ENCODE data around the gene COMMD9. TPM values are rescaled to one million over a fixed set of nuclear protein-coding genes. Genes with fewer than 3 reads are reported as not detected.

The COMMD9 gene
- total and polyA plus RNA-seq, 2 of the 4 experiments (the other 2 are of a cell fraction) = 50.7 to 58.3 TPM

DNA sequence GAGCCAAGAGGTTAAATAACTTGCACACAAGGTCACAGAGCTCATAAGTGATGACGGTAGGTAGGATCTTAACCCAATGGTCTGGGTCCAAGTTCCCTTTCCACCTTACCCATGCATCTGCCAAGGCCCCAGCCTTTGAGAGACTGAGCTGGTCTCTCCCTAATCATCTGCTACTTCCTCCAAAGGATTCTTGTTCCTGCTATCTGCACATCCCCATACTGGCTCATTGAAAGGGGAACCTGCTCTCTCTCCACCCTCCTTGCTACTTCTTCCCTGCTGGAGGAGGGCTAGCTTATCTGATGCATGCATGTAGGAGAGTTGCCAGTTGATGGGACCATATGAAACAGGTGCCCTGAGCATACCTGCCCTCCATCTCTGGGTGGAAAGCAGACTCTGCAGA lies 47.7 kb downstream of the COMMD9 start:
- no peak overlapping the region for H4K8ac ChIP-seq (ENCODE audit: low read depth in 2 of 2, low read length in 2 of 2)
- no peak overlapping the region for H3K4me3 ChIP-seq (ENCODE audit: insufficient read depth, low read depth, low read length)
- H3K36me3 ChIP-seq (ENCODE audit: control insufficient read depth, insufficient read depth, low read length) = no peaks in the 10 kb centered on the region
- dilution Hi-C loops (cut with HindIII; ENCODE audit: low sequenced_read_pairs, unreplicated experiment) (no loop called here), intact Hi-C loops (cut with micrococcal nuclease) (no loop called here), in situ Hi-C loops (cut with MboI; ENCODE audit: low sequenced_read_pairs) (no loop called here)
- ChIA-PET POLR2A (ENCODE audit: unreplicated experiment) (interaction anchor here (0.8 kb wide), 1 partner anchor 48 kb away, joined by 3 read pairs; no protein-coding TSS in a partner anchor), CTCF (no interaction called here)
- no peak overlapping the region for H2AFZ ChIP-seq (replicated peaks; ENCODE audit: low read length, poor library complexity)
- H3K23ac ChIP-seq (ENCODE audit: low read depth, low read length) = no peak overlapping the region
- H3K27me3 ChIP-seq (ENCODE audit: control insufficient read depth, insufficient read depth, low read length) = peaks cover 17% of the 10 kb centered on the region
- H3K27ac ChIP-seq (ENCODE audit: insufficient read depth, low read length) = no peak overlapping the region
- H3K79me1 ChIP-seq (ENCODE audit: low read depth in 1 of 2, low read length in 2 of 2) = no peaks in the 10 kb centered on the region
- no peak overlapping the region for H2BK5ac ChIP-seq (ENCODE audit: low read depth, low read length, poor library complexity, severe bottlenecking)
- H2BK20ac ChIP-seq (ENCODE audit: low read depth, low read length) = no peak overlapping the region
- no peak overlapping the region for H4K91ac ChIP-seq (ENCODE audit: insufficient read depth, low read depth, low read length)
- no peak overlapping the region for H3K9ac ChIP-seq (ENCODE audit: low read depth, low read length)
- 100% methylated on average over 1 of the region's 1 CpG; no CpG with 5 or more reads in 1 of the 2 experiments for WGBS, 2 experiments (ENCODE audit: extremely low coverage in 2 of 2, insufficient read length in 1 of 2)
- no peak overlapping the region for H3K4me2 ChIP-seq (ENCODE audit: low read depth, low read length)
- no peak overlapping the region for H3K14ac ChIP-seq (replicated peaks; ENCODE audit: low read depth, low read length)
- no peaks in the 10 kb centered on the region for H3K9me1 ChIP-seq (ENCODE audit: insufficient read depth, low read length)
- H2AK5ac ChIP-seq (ENCODE audit: low read depth, low read length) = no peak overlapping the region
- TF ChIP-seq, protein P1, sequence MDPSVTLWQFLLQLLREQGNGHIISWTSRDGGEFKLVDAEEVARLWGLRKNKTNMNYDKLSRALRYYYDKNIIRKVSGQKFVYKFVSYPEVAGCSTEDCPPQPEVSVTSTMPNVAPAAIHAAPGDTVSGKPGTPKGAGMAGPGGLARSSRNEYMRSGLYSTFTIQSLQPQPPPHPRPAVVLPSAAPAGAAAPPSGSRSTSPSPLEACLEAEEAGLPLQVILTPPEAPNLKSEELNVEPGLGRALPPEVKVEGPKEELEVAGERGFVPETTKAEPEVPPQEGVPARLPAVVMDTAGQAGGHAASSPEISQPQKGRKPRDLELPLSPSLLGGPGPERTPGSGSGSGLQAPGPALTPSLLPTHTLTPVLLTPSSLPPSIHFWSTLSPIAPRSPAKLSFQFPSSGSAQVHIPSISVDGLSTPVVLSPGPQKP (IDR thresholded peaks at IDR 0.05; ENCODE audit: borderline replicate concordance, low read depth, low read length) = no peak
- no peak for TF ChIP-seq MAZ (IDR thresholded peaks at IDR 0.05; ENCODE audit: borderline replicate concordance, low read depth, low read length)
- TF ChIP-seq CEBPB (IDR thresholded peaks at IDR 0.05; ENCODE audit: low read depth, low read length) = no peak
- TF ChIP-seq NFE2L2 (IDR thresholded peaks at IDR 0.05; ENCODE audit: low read depth, low read length) = no peak
- no peak for TF ChIP-seq POLR2A (IDR thresholded peaks at IDR 0.05; ENCODE audit: low read depth, low read length)
- no peak for TF ChIP-seq RCOR1 (IDR thresholded peaks at IDR 0.05; ENCODE audit: insufficient replicate concordance, low read length)
- TF ChIP-seq SMC3 (IDR thresholded peaks at IDR 0.05; ENCODE audit: low read depth, low read length) = no peak
- TF ChIP-seq RAD21 (IDR thresholded peaks at IDR 0.05; ENCODE audit: low read length) = no peak
- no peak for TF ChIP-seq MXI1 (IDR thresholded peaks at IDR 0.05; ENCODE audit: borderline replicate concordance, low read depth, low read length)
- no peak for TF ChIP-seq RFX5 (IDR thresholded peaks at IDR 0.05; ENCODE audit: low read depth, low read length)
- TF ChIP-seq CHD1 (IDR thresholded peaks at IDR 0.05; ENCODE audit: low read depth, low read length) = no peak
- TF ChIP-seq, protein P2, sequence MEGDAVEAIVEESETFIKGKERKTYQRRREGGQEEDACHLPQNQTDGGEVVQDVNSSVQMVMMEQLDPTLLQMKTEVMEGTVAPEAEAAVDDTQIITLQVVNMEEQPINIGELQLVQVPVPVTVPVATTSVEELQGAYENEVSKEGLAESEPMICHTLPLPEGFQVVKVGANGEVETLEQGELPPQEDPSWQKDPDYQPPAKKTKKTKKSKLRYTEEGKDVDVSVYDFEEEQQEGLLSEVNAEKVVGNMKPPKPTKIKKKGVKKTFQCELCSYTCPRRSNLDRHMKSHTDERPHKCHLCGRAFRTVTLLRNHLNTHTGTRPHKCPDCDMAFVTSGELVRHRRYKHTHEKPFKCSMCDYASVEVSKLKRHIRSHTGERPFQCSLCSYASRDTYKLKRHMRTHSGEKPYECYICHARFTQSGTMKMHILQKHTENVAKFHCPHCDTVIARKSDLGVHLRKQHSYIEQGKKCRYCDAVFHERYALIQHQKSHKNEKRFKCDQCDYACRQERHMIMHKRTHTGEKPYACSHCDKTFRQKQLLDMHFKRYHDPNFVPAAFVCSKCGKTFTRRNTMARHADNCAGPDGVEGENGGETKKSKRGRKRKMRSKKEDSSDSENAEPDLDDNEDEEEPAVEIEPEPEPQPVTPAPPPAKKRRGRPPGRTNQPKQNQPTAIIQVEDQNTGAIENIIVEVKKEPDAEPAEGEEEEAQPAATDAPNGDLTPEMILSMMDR (conservative IDR thresholded peaks at IDR 0.05; ENCODE audit: low read depth, low read length) = no peak
- TF ChIP-seq, protein P3, sequence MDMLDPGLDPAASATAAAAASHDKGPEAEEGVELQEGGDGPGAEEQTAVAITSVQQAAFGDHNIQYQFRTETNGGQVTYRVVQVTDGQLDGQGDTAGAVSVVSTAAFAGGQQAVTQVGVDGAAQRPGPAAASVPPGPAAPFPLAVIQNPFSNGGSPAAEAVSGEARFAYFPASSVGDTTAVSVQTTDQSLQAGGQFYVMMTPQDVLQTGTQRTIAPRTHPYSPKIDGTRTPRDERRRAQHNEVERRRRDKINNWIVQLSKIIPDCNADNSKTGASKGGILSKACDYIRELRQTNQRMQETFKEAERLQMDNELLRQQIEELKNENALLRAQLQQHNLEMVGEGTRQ (IDR thresholded peaks at IDR 0.05; ENCODE audit: low read depth, low read length) = no peak
- TF ChIP-seq MAFK (IDR thresholded peaks at IDR 0.05; ENCODE audit: low read depth, low read length) = no peak
- TF ChIP-seq FOS (IDR thresholded peaks at IDR 0.05; ENCODE audit: low read depth, low read length) = no peak
- no peak for TF ChIP-seq BHLHE40 (IDR thresholded peaks at IDR 0.05; ENCODE audit: low read depth, low read length)
- no peak overlapping the region for H3K4ac ChIP-seq (ENCODE audit: low read depth, low read length)
- no peak overlapping the region for H4K5ac ChIP-seq (ENCODE audit: low read depth, low read length)
- no peak overlapping the region for H2AK9ac ChIP-seq (replicated peaks; ENCODE audit: low read depth, low read length, poor library complexity)
- no peak for ATAC-seq (ENCODE audit: low read depth)
- no peak overlapping the region for H2BK120ac ChIP-seq (ENCODE audit: low read depth, low read length)
- no peak overlapping the region for H3K18ac ChIP-seq (ENCODE audit: low read depth, low read length)
- no peak overlapping the region for H3K56ac ChIP-seq (ENCODE audit: extremely low read depth, insufficient read depth, low read length)
- H3K4me1 ChIP-seq (ENCODE audit: control insufficient read depth, insufficient read depth, low read length) = no peaks in the 10 kb centered on the region
- no peaks in the 10 kb centered on the region; the same call in 1 of the 2 replicates for H3K9me3 ChIP-seq (ENCODE audit: control insufficient read depth, insufficient read depth, low read length)
- no peaks in the 10 kb centered on the region for H4K20me1 ChIP-seq (ENCODE audit: insufficient read depth, low read length)
- BruUV-seq (replicated peaks) = no TSS peak
- H2BK15ac ChIP-seq (ENCODE audit: low read depth, low read length) = no peak overlapping the region
- DNase-seq = no peak
